Stimulated activated naive CD8-positive, alpha-beta T cell treated with anti-CD3 and anti-CD28 coated beads, Interleukin-15, Interleukin-2, amounts not matched to agents 100 U/mL and 50 U/mL, for 24 hours (primary cell): ENCODE results near the gene SPACA7.
"Not testable (repeated sequence)": the region's sequence is repeated elsewhere in the genome, so short reads cannot be mapped to it uniquely, and the experiment has no call there.

Experiments used
- ATAC-seq: fragments of 150-1000 bp; cut with Tn5 transposase; one replicate; pipeline ENCODE4 v1.10.0; 2021
- DNase-seq: peaks from one replicate; pipeline ENCODE4 v3.0.0; 2021

Gene SPACA7

GRCh38 chr13:112428704-112429103, 52.5 kb downstream of the SPACA7 start:
- no peak for ATAC-seq
- no peak for DNase-seq

DNA sequence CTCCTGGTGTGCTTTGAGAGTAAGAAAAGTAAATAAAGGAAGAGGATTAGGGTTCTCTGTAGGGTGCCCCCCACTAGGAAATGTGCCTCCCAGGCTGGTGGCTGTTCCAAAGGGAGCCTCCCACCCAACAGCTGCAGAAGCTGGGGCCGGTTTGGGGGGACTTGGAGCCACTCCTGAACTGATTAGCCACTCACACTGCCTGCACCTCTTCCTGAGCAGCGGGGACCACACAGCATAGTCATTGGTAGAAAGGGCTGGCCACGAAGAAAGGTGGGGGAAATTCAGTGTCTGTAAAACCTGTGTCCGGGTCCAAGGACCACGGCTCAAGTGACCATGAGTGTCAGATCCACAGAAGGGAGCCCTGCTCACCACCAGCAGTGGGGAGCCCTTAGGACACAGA, 55.6 kb downstream of the SPACA7 start:
- DNase-seq (no peak), ATAC-seq (no peak)

DNA sequence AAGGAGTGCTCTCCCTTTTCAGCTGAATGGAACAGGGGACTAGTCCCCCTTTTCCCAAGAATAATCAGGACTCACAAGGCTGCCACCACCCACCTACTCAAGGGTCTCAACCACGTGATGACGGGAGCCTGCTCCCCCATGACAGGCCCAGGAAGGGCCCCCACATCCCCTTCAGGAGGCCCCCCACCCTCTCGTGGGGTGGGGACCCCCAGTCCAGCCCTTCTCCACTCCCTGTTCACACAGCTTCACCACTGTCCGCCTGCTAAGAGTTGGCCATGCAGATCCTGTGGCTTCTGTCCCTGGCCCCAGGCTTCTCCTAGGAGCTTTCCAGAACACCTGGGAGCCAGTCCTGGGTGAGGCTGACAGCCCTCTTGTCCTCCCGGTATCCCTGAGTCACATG, 56.6 kb downstream of the SPACA7 start:
- not testable (repeated sequence) for ATAC-seq

GRCh38 chr13:112433517-112433916, 57.4 kb downstream of the SPACA7 start:
- DNase-seq, ATAC-seq: not testable (repeated sequence)

More for the DNA sequence above, 56.6 kb downstream of the SPACA7 start:
- DNase-seq, result not testable (repeated sequence)

DNA sequence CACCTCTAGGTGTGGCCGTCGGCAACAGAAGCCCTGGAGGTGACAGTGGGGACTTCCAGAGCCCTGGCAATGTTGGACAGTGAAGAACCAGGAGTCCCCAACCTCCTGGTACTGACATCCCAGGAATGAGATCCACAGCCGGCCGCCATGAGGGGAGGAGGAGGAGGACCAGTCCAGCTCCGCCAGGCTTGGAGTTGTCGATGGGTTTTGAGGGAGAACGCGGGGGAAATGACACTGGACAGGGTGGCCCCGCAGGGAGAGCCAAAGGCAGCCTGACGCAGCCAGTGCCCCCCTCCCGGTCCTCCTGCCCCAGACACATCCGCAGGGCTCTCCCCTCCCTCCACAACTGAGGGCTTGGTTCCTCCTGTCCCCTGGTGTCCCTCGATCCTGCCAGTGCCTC, 57.9 kb downstream of the SPACA7 start:
- DNase-seq (no peak), ATAC-seq (no peak)

GRCh38 chr13:112434937-112435523, 58.9 kb downstream of the SPACA7 start:
- ATAC-seq (no peak), DNase-seq (no peak)

- no peak for ATAC-seq
- DNase-seq, result no peak
These were observed 59.8 kb downstream of the SPACA7 start for GRCh38 chr13:112435973-112436372.

DNA sequence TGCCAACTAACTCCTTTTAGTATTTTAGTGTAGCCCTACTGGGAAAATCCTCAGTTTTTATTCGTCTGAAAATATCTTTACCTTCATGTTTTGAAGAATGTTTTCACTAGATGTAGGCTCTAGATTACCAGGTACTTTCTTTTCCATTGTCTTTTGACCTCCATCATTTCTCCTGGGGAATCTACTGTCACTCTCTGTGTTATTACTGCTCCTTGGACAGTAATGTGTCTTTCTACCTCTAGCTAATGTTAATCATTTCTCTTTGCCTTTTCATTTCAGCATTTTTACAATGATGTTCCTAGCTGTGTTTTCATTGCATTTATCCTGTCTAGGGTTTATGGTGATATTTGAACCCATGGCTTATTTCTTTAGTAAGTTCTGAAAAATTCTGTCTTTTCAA, 61.9 kb downstream of the SPACA7 start:
- DNase-seq (no peak), ATAC-seq (no peak)

DNA sequence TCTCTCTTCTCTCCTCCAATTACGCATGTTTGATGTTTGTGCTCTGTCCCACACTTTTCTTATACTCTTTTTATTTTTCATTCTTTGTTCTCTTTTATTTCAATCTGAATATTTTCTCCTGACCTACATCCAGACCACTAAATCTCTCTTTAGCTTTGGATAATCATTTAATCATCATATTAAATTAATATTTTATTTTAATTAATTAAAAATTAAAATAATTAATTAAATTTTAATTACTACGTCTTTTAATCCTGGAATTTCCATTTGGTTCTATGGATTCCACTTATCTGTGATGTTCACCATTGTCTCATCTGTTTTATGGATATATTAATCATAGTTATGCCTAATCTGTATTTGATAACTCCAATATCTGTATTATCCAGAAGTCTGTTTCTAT, 62.4 kb downstream of the SPACA7 start:
- ATAC-seq (no peak), DNase-seq (no peak)

DNA sequence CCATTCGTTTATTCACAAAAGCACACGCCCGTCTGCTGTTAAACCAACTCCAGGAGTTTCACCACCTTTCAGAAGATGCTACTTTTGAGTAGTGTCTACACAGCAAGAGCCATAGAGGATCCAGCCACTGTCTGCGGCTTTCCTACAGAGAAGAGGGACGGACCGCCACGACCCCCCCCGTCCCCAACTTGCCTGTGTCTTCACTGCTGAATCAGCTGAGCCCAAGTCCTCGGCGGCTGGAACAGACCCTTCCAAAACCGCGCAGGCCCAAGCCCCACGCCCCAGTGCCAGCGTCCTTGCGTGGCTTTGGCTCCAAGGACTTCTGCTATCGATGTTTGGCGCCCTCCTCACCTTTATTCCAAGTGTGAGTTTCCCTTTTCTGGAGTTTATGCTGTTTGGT, 65.1 kb downstream of the SPACA7 start:
- DNase-seq (no peak), ATAC-seq (no peak)

DNA sequence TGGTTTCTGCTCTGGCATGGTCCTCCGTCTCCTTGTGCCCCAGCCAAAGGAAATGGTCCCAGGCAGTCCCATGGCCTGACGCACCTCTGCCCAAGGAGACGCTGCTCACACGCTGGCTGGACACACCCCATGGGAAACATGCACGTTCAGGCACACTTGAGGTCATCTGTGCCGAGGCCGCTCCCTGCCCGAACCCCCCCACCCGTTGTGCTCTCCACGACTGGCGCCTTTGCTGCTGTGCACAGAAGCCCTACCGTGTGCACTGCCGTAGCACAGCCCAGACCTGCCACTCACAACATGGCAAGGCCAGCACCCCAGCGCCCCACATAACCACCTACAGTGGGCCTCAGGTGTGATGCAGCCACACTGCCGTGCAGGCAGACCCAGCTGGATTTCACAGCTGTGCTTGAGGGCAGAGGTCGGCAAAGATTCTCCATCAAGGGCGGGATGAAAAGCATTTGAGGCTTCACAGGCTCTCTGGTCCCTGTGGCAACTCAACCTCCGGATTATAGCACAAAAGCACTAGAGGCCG, 65.7 kb downstream of the SPACA7 start:
- DNase-seq, result no peak
- ATAC-seq, result no peak

DNA sequence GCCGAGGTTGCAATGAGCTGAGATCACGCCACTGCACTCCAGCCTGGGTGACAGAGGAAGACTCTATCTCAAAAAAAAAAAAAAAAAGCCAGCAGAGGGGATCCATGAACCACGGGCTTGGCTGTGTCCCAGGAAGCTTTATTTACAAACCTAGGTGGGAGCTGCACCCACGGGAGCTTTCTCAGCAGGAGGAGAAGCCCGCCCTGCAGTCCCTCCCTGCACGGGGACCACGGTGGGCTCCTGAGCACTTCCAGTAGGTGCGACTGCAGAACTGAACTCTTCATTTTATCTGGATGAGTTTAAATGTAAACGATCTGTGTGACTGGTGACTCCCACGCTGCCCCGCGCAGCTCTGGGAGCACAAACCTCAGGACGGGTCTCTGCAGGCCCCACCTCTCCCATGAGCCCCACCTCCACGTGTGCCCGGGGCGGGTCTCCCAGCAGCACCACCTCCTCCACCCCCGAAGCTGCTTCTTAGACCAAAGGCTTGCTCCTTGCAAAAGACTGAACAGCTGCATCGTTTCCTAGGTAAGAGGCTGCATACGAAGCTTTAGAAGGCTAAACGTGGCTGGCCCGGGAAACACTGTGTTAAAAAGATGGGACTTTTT, 66.4 kb downstream of the SPACA7 start:
- no peak for ATAC-seq
- no peak for DNase-seq

DNA sequence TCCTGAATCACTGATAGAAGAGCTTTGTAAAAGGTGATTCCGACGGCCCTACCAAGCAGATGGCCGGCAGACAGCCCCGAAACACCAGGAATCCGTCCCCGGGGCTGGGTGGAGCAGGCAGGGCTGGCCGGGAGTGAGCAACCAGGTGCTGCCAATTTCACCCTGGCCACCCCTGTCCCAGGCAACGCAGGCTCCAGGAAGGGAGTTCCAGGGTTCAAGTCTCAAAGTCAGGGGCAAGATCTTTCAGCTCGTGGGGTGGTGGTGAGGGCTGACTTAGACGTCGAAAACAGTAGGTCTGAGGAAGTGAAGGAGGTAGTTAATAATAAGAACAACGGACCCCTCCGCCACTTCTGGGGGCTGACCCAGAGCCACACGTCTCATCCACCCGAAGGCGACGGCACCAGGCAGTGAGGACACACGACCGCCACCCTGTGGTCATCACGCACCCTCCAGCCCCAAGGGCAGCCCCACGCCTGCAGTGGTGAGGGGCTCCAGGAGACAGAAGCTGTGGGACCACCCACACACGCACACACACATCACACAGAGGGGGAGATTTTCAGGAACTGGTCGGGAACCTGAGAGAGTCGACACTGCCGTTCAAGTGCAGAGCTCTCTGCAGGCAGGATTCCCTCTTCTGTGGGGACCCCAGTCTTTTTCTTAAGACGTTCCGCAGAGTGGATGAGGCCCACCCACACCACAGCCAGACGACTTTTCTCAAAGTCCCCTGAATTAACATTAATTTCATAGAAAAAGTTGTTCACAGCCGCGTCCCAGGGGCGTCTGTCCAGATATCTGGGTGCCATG, 67.2 kb downstream of the SPACA7 start:
- ATAC-seq (no peak), DNase-seq (peak; percentile 14)

DNA sequence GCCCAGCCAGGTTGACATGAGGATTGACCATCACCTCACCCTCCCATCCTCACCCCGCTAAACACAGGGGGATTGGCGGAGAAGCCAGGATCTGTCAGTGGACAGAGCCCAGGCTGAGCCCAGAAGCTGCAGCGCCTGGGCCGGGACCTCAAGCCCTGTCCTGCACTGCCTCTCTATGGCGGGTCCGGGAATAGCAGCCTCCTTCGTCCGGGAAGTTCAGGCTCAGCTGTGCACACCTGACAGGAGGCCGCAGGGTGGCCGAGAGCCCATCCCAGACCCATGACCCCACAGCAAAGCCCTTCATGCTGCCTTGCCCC, 67.8 kb downstream of the SPACA7 start:
- DNase-seq, result peak; percentile 71
- peak; percentile 76 for ATAC-seq

DNA sequence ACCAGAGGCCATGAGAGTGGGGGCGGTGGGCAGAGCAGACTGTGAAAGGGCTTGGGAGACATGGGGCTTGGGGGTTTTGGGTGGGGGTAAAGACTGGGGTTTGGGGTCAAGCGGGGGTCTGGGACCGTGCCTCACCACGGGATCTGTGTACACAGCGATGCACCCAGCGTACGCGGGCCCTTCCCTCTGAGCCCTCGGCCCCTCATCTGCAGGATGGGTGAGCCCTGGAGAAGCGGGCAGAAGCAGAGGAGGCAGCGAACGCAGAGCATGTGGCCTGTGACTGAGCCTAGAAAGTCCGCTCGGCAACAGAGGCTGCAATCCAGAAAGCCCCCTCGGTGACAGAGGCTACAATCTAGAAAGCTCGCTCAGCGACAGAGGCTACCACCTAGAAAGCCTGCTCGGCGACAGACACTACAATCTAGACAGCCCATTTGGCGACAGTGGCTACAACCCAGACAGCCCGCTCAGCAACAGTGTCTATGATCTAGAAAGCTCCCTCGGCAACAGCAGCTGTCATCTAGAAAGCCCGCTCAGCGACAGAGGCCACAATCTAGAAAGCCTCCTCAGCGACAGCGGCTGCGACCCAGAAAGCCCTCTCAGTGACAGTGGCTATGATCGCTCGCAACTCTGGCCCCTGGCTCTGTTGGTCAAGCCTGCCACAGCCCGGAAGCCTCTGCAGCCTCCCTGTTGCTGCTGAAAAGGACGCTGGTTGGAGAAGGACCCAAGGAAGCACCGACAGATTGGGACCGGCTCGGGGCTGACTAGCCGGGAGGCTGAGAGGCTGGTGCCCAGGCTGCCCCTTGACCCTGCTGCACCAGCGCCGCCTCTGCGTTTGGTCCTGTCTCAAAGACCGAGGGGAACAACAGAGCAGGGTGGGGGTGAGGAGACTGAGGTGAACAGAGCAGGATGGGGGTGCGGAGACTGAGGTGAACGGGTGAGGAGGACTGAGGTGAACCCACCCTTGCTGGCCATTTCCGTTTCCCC, 68.6 kb downstream of the SPACA7 start:
- no peak for ATAC-seq
- DNase-seq, result no peak

- no peak for DNase-seq
- ATAC-seq, result no peak
These were observed 69.5 kb downstream of the SPACA7 start for GRCh38 chr13:112445411-112446271.

- DNase-seq (no peak), ATAC-seq (no peak)
These were observed 70.2 kb downstream of the SPACA7 start for GRCh38 chr13:112446347-112446861.

DNA sequence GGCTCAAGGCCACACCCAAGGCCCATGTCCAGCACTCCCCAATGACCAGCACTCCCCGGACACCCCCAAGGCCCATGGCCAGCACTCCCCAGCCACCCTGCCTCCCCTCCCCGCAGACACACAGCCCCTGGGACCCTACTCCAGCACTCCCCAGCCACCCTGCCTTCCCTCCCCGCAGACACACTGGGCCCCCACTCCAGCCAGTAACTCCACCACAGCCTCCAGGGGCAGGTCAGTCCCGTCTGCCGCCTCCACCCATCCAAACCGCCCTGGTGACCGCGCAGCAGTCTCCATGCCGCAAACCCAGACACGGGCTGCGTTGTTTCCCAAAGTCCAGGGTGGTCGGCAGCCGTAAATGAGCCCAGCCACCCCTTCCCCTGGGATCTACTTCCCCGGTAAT, 70.7 kb downstream of the SPACA7 start:
- ATAC-seq, result no peak
- no peak for DNase-seq

GRCh38 chr13:112447306-112447705, 71.2 kb downstream of the SPACA7 start:
- ATAC-seq, result no peak
- no peak for DNase-seq

GRCh38 chr13:112447761-112448603, 71.8 kb downstream of the SPACA7 start:
- ATAC-seq (no peak), DNase-seq (no peak)
